Measurements from ENCODE around the gene LEFTY1. TPM values are rescaled to one million over a fixed set of nuclear protein-coding genes. Genes with fewer than 3 reads are reported as not detected.

The LEFTY1 gene
- total RNA-seq, 2 donors from 2014 or later = not detected

GRCh38 chr1:225887030-225887314, 2.0 kb downstream of the LEFTY1 start:
- no peaks in the 10 kb centered on the region for H3K27me3 Mint-ChIP-seq
- H3K4me3 Mint-ChIP-seq = no peak overlapping the region
- H3K36me3 Mint-ChIP-seq (ENCODE audit: low read depth) = no peaks in the 10 kb centered on the region
- no peak for ATAC-seq (replicated peaks)
- no peaks in the 10 kb centered on the region for H3K9me3 Mint-ChIP-seq
- H3K27ac Mint-ChIP-seq = no peak overlapping the region
- H3K4me1 Mint-ChIP-seq = peaks cover 10% of the 10 kb centered on the region

DNA sequence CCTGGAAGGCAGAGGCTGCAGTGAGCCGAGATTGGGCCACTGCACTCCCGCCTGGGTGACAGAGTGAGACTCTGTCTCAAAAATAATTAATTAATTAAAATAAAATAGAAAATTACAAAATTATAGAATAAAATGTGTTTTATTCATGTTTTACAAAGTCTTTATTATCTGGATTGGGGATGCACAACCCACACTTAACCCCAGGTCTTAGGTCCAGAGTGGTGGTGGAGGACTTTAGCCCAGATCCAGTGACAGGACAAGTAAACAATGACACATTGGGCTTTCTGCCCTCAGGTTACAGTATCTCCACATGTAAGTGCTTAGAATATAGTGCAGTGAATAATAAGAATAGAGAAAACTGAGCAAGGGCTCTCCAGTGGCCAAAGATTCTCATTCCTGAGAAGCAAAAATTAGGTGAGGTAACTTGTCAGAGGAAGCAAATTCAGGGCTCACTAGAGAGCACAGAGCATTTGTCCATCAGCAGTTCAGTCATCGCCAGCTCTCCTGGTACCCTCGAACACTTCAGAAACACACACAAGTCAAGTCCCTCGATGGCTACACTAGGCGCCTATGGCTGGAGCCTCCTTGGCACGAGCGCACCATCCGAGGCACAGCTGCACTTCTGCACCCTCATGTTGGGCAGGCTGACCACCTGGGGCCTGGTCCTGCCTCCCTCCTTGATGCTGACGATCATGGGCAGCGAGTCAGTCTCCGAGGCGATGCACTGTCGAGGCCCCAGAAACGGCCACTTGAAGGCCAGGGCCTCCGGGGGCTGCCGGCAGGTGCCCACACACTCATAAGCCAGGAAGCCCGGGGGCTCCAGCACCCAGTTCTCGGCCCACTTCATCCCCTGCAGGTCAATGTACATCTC, 2.6 kb downstream of the LEFTY1 start:
- Mint-ChIP-seq H3K27ac (no peak overlapping the region), H3K36me3 (ENCODE audit: low read depth) (peaks cover under 1% of the 10 kb centered on the region), H3K9me3 (no peaks in the 10 kb centered on the region), H3K4me1 (peaks cover 10% of the 10 kb centered on the region), H3K27me3 (no peaks in the 10 kb centered on the region), H3K4me3 (no peak overlapping the region)
- no peak for ATAC-seq (replicated peaks)

DNA sequence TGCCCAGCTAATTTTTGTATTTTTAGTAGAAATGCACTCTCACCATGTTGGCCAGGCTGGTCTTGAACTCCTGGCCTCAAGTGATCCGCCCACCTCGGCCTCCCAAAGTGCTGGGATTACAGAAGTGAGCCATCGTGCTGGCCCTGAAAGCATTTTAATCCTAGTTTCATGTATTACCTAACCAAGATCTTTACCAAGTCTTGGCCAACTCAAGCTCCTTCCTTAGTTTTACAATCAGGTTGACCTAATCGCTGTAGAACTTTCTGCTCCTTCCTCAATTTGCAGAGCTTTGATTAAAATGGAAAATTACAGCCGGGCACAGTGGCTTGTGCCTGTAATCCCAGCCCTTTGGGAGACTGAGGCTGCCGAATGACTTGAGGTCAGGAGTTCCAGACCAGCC, 3.6 kb downstream of the LEFTY1 start:
- no peak overlapping the region for H3K27ac Mint-ChIP-seq

GRCh38 chr1:225883616-225884265, 5.2 kb downstream of the LEFTY1 start:
- Mint-ChIP-seq H3K9me3 (no peaks in the 10 kb centered on the region), H3K4me3 (peak overlapping the region; percentile 91), H3K36me3 (ENCODE audit: low read depth) (peaks cover 21% of the 10 kb centered on the region), H3K4me1 (peaks cover 22% of the 10 kb centered on the region), H3K27me3 (no peaks in the 10 kb centered on the region), H3K27ac (peak overlapping the region; percentile 91)
- ATAC-seq (replicated peaks) = no peak

More for the DNA sequence above, 3.6 kb downstream of the LEFTY1 start:
- H3K36me3 Mint-ChIP-seq (ENCODE audit: low read depth) = peaks cover 11% of the 10 kb centered on the region
- H3K27me3 Mint-ChIP-seq = no peaks in the 10 kb centered on the region
- H3K9me3 Mint-ChIP-seq = no peaks in the 10 kb centered on the region
- ATAC-seq (replicated peaks) = no peak
- no peak overlapping the region for H3K4me3 Mint-ChIP-seq
- H3K4me1 Mint-ChIP-seq = peaks cover 9% of the 10 kb centered on the region

DNA sequence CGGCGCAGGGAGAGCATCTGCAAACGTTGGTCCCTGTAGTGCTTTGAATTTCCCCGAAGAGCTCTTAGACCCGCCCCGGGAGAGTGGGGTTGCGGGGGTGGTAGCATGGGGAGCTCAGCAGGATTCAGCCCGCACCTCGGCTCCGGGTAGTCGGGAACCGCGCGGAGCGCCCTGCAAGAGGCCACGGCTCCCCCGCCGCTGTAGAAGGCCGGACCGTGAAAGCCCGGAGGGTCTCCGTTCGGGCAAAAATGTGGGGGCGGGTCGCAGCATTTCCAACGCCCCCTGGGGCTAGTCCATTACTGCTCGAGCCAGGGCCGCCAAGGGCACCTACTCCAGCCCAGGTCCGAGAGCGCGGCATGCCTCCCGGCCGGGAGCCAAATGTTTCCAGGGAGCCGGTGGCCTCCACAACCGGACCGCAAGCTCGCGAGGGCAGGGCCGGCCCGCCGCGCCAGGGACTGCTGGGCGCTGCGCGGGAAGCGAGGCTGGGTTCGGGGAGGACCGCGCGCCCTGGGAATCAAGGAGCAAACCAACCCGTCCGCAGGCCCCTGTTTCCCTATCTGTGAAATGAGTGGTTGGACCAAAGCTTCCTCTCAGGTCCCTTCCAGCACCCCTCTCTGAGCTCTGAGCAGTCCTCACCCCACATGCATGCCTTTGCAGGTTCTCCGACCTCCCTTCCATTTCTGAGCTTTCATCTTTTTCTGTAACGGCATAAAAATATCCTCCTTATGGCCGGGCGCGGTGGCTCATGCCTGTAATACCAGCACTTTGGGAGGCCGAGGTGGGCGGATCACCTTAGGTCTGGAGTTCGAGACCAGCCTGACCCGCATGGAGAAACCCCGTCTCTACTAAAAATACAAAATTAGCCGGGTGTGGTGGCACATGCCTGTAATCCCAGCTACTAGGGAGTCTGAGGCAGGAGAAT, 6.0 kb downstream of the LEFTY1 start:
- Mint-ChIP-seq H3K9me3 (no peaks in the 10 kb centered on the region), H3K4me1 (peaks cover 27% of the 10 kb centered on the region), H3K36me3 (ENCODE audit: low read depth) (peaks cover 29% of the 10 kb centered on the region), H3K27me3 (no peaks in the 10 kb centered on the region), H3K27ac (peak overlapping the region; percentile 91), H3K4me3 (peak overlapping the region; percentile 91)
- peak; percentile 45 for ATAC-seq (replicated peaks)

DNA sequence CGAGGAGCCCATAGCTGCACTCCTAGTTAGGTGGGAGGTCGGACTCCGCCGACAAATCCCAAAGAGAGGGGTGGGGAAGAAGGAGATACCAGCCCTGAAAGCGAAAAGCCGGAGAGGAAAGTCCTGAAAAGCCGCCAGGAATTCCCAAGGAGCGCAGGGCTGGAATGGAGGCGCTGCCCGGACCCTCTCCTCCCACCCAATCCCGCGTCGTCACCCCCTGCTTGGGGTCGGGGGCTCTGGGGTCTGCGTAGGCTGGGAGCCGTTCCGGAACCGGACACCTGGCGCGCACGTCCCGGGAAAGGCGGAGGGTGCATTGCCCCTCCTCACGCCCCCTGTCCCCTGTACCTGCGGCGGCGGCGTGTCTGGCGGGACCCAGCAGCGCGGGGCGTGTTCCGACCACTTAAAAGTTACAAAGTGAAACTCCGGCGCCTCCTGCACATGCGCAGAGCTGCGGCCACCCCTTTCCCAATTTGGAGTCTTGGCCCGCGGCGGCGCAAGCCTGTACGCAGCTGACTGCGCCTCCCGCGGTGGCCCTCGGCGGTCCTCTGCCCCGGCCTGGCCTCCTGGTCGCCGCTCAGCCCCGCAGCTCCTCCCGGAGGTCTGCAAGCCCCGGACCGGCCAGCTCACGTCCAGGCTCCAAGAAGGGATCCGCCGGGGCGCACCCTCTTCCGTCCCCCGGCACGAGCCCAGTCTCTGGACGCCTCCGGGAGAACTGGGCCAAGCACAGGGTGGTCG, 6.8 kb downstream of the LEFTY1 start, which contains the start of gene TMEM63A:
Gene TMEM63A, minus strand, starts transcription at position 422 of the 735 bp plus-strand sequence. CDS start 4,800 bp downstream, outside the sequence.
- no peaks in the 10 kb centered on the region for H3K27me3 Mint-ChIP-seq
- H3K9me3 Mint-ChIP-seq = no peaks in the 10 kb centered on the region
- peak within 1 kb of the TSS; percentile 91 for H3K27ac Mint-ChIP-seq
- peak within 1 kb of the TSS; percentile 91 for H3K4me3 Mint-ChIP-seq
- peaks cover 37% of the 10 kb centered on the region for H3K36me3 Mint-ChIP-seq (ENCODE audit: low read depth)
- ATAC-seq (replicated peaks) = peak; percentile 57
- H3K4me1 Mint-ChIP-seq = peaks cover 35% of the 10 kb centered on the region

- Mint-ChIP-seq H3K27ac (peak overlapping the region; percentile 88), H3K4me1 (peaks cover 38% of the 10 kb centered on the region), H3K9me3 (no peaks in the 10 kb centered on the region), H3K27me3 (no peaks in the 10 kb centered on the region), H3K36me3 (ENCODE audit: low read depth) (peaks cover 44% of the 10 kb centered on the region), H3K4me3 (peak overlapping the region; percentile 91)
- peak; percentile 84 for ATAC-seq (replicated peaks)
These were observed 7.6 kb downstream of the LEFTY1 start for GRCh38 chr1:225881081-225881958.

DNA sequence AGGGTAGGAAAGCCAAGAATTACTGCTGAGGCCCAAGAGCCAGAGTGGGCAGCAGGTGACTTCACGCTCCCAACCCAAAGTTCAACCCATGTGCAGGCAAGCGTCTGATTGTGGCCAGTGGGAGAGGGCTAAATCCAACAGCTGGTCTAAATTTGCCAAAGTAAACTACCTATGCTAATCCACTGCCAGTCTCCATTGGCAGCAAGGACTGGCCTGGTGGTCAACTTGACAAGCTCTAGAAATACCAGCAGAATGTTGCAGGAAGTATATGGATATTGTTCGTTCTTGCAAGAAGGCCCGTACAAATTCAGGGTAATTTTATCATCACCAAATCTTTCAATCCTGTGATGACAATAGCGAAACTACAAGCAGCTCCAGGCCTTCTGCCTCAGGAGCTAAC, 8.3 kb downstream of the LEFTY1 start:
- peaks cover 42% of the 10 kb centered on the region for H3K4me1 Mint-ChIP-seq
- H3K27me3 Mint-ChIP-seq = no peaks in the 10 kb centered on the region
- H3K27ac Mint-ChIP-seq = peak overlapping the region; percentile 88
- peaks cover 51% of the 10 kb centered on the region for H3K36me3 Mint-ChIP-seq (ENCODE audit: low read depth)
- H3K9me3 Mint-ChIP-seq = no peaks in the 10 kb centered on the region
- H3K4me3 Mint-ChIP-seq = peak overlapping the region; percentile 91
- no peak for ATAC-seq (replicated peaks)

GRCh38 chr1:225880222-225880588, 8.7 kb downstream of the LEFTY1 start:
- Mint-ChIP-seq H3K4me3 (peak overlapping the region; percentile 91), H3K9me3 (no peaks in the 10 kb centered on the region), H3K4me1 (peaks cover 45% of the 10 kb centered on the region), H3K27ac (peak overlapping the region; percentile 88), H3K27me3 (no peaks in the 10 kb centered on the region), H3K36me3 (ENCODE audit: low read depth) (peaks cover 55% of the 10 kb centered on the region)
- no peak for ATAC-seq (replicated peaks)

DNA sequence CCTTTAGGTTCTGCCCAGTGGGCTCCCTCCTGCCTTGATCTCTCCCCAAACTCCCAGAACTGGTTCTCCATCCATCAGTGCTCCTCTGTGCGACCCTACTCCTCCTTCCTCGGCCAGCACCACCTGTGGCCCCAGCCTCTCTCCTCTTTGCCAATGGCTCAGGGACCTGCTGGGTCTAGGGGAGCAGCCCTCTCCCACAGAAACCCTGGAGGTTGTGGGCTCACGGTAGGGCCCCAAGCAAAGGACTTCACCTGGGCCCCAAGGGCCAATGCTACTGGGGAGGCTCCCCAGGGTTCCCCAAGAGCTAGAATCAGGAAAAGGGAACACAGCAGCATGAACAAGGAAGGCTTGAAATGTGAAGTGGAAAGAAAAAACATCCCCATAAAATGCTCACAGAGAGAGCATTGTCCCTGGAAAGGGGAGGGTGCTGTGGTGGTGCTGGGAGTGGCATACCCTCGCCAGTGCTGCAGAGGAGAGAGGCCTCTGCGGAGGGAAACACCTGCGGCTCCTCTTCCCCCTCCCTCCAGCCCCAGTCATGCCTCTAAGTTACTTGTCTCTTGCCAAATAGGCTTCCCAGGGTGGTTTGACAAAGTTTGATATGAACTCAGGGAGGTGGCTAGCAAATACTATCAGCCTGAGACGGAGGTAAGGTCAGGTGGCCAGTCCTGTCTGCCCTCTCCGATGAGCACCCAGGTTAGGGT, 9.3 kb downstream of the LEFTY1 start:
- H3K36me3 Mint-ChIP-seq (ENCODE audit: low read depth) = peaks cover 61% of the 10 kb centered on the region
- peak overlapping the region; percentile 88 for H3K27ac Mint-ChIP-seq
- H3K4me3 Mint-ChIP-seq = peak overlapping the region; percentile 91

DNA sequence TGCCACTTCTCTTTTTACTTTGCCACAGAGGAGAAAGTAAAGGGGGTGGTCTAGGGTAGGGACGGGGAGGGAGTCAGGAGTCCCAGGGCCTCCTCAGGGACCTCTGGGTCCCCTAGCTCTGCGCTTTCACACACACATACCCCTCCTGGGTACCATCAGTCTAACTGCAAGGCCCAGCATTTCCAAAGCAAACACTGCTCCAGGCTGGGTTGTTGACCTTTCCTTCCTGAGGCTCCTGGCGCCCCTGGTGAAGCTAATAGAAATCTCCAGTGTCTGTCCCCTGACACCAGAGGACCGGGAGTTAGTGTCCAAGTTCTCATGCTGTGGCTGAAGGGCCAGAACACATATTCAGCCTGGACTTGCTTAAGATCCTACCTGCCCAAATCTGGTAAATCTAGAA, 10.7 kb downstream of the LEFTY1 start:
- no peaks in the 10 kb centered on the region for H3K27me3 Mint-ChIP-seq
- no peaks in the 10 kb centered on the region for H3K9me3 Mint-ChIP-seq
- peaks cover 49% of the 10 kb centered on the region for H3K4me1 Mint-ChIP-seq
- H3K4me3 Mint-ChIP-seq = peak overlapping the region; percentile 91
- peaks cover 75% of the 10 kb centered on the region for H3K36me3 Mint-ChIP-seq (ENCODE audit: low read depth)
- peak overlapping the region; percentile 88 for H3K27ac Mint-ChIP-seq
- ATAC-seq (replicated peaks) = no peak

More for the DNA sequence above, 9.3 kb downstream of the LEFTY1 start:
- no peaks in the 10 kb centered on the region for H3K27me3 Mint-ChIP-seq
- no peaks in the 10 kb centered on the region for H3K9me3 Mint-ChIP-seq
- H3K4me1 Mint-ChIP-seq = peaks cover 48% of the 10 kb centered on the region
- no peak for ATAC-seq (replicated peaks)

DNA sequence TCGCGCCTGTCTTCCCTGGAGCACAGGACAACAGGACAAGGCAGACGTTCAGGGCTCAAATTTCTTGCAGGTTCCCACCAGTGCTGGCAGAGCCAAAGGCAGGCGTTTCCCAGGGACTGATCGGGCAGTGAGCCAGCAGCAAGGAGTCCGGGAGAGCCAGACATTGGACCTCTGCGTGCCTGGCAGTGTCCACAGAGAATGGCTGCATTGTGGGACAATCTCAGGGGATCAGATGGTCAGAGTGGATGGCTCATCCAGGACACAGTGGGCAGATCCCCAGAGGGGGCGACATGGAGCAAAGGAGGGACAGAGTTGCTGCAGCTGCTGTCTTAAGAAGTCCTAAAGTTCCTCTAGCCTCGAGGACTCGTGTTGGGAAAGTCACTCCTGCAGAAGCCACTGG, 11.4 kb downstream of the LEFTY1 start:
- Mint-ChIP-seq H3K36me3 (ENCODE audit: low read depth) (peaks cover 82% of the 10 kb centered on the region), H3K4me1 (peaks cover 52% of the 10 kb centered on the region), H3K27me3 (no peaks in the 10 kb centered on the region), H3K4me3 (peak overlapping the region; percentile 16), H3K9me3 (no peaks in the 10 kb centered on the region), H3K27ac (peak overlapping the region; percentile 88)
- ATAC-seq (replicated peaks) = no peak
